BJ (cell line): Measurements from ENCODE around the gene TMPRSS11B. TPM values are rescaled to one million over a fixed set of nuclear protein-coding genes. Genes with fewer than 3 reads are reported as not detected.
"Not testable (repeated sequence)": the region's sequence is repeated elsewhere in the genome, so short reads cannot be mapped to it uniquely, and the experiment has no call there.

Experiments used
- CTCF ChIA-PET: fragments of 350-600 bp; formaldehyde crosslinking; extraction: SDS; loops from one replicate; lab custom pipeline; 2021; ENCODE audit warnings: antibody characterized with exemption, inconsistent platforms; lab: Yijun Ruan, JAX
- POLR2A ChIA-PET: fragments of 300-600 bp; sonication (Branson Sonifier 250); formaldehyde crosslinking; extraction: SDS; loops from one replicate; lab custom pipeline; 2021; ENCODE audit warnings: antibody characterized with exemption; lab: Charles Lee
- DNase-seq: peaks from one replicate; pipeline ENCODE4 v3.0.0-alpha.2; 2011; ENCODE audit warnings: low read depth
- H3K27me3 ChIP-seq: 2 replicates; pipeline ENCODE4 v1.6.0; 2011; ENCODE audit warnings: low read length; ENCODE audit not compliant: control insufficient read depth, insufficient read depth
- H3K36me3 ChIP-seq: 2 replicates; pipeline ENCODE4 v1.5.1; 2011; ENCODE audit warnings: low read length; ENCODE audit not compliant: control insufficient read depth, insufficient read depth
- H3K4me3 ChIP-seq: 2 replicates; pipeline ENCODE4 v1.5.1; 2011; ENCODE audit warnings: low read depth, mild to moderate bottlenecking, control low read depth, low read length
- CTCF ChIP-seq: IDR thresholded peaks from 2 replicates; pipeline ENCODE4 v1.5.1; 2011; ENCODE audit warnings: low read depth, mild to moderate bottlenecking, control low read depth, inconsistent platforms, low read length, moderate library complexity; ENCODE audit not compliant: insufficient read depth
- polyA plus RNA-seq: library from polyadenylated mRNA; depleted of rRNA; stranded (reverse); fragments of >200 nt; gene quantifications from 2 replicates; pipeline ENCODE4 v1.2.3, GENCODE V29; 2011

Gene TMPRSS11B
- polyA plus RNA-seq, 1 experiment, result not detected

- TF ChIP-seq CTCF, result no peak
- H3K36me3 ChIP-seq, result no peaks in the 10 kb centered on the region
- ChIA-PET POLR2A (no interaction called here), CTCF (no interaction called here)
- DNase-seq, result no peak
- H3K4me3 ChIP-seq, result no peak overlapping the region
- H3K27me3 ChIP-seq, result no peaks in the 10 kb centered on the region
Measured at GRCh38 chr4:68228568-68228967, 16.9 kb downstream of the TMPRSS11B start.

- Histone ChIP-seq H3K27me3 (no peaks in the 10 kb centered on the region), H3K4me3 (no peak overlapping the region), H3K36me3 (no peaks in the 10 kb centered on the region)
- CTCF ChIA-PET, result no interaction called here
- POLR2A ChIA-PET, result no interaction called here
- no peak for DNase-seq
- no peak for TF ChIP-seq CTCF
Measured at GRCh38 chr4:68218044-68218443, 27.4 kb downstream of the TMPRSS11B start.

- no peak for TF ChIP-seq CTCF
- ChIA-PET POLR2A (no interaction called here), CTCF (no interaction called here)
- no peak overlapping the region for H3K4me3 ChIP-seq
- H3K27me3 ChIP-seq, result no peaks in the 10 kb centered on the region
- no peaks in the 10 kb centered on the region for H3K36me3 ChIP-seq
- no peak for DNase-seq
Measured at GRCh38 chr4:68216501-68216900, 29.0 kb downstream of the TMPRSS11B start.

- H3K27me3 ChIP-seq, result no peaks in the 10 kb centered on the region
- no peak for TF ChIP-seq CTCF
- H3K4me3 ChIP-seq, result no peak overlapping the region
- ChIA-PET CTCF (no interaction called here), POLR2A (no interaction called here)
- no peak for DNase-seq
- H3K36me3 ChIP-seq, result no peaks in the 10 kb centered on the region
Measured at GRCh38 chr4:68209003-68209402, 36.5 kb downstream of the TMPRSS11B start.

- DNase-seq, H3K27me3 ChIP-seq, H3K4me3 ChIP-seq, POLR2A ChIA-PET, H3K36me3 ChIP-seq, CTCF ChIA-PET: not testable (repeated sequence)
Measured at GRCh38 chr4:68194305-68194704, 51.2 kb downstream of the TMPRSS11B start.

- no peak for DNase-seq
- ChIA-PET POLR2A (no interaction called here), CTCF (no interaction called here)
- no peak for TF ChIP-seq CTCF
- no peaks in the 10 kb centered on the region for H3K27me3 ChIP-seq
- H3K4me3 ChIP-seq, result no peak overlapping the region
- no peaks in the 10 kb centered on the region for H3K36me3 ChIP-seq
Measured at GRCh38 chr4:68193194-68193593, 52.3 kb downstream of the TMPRSS11B start.
